Smooth muscle cell (in vitro differentiated cells): ENCODE results near the gene TYRP1. TPM values are rescaled to one million over a fixed set of nuclear protein-coding genes. Genes with fewer than 3 reads are reported as not detected.

ENCODE experiments used
- DNase-seq: peaks from one replicate; lab custom pipeline; 2025; ENCODE audit not compliant: unreplicated experiment; lab: John Stamatoyannopoulos, UW
- H2AFZ ChIP-seq: fragments of 200-600 bp; sonication (generic); 2 replicates; pipeline ENCODE4 v1.6.0; 2016; ENCODE audit warnings: antibody characterized with exemption, low read depth, mild to moderate bottlenecking
- H3F3A ChIP-seq: fragments of 200-600 bp; sonication (generic); 2 replicates; pipeline ENCODE4 v1.6.0; 2017; ENCODE audit warnings: antibody characterized with exemption, low read depth
- H3K27ac ChIP-seq: fragments of 200-600 bp; sonication (generic); 2 replicates; pipeline ENCODE4 v1.5.1; 2016; ENCODE audit warnings: low read depth, mild to moderate bottlenecking
- H3K27me3 ChIP-seq: fragments of 200-600 bp; sonication (generic); 2 replicates; pipeline ENCODE4 v1.6.1; 2016; ENCODE audit warnings: low read depth, mild to moderate bottlenecking
- H3K36me3 ChIP-seq: fragments of 200-600 bp; sonication (generic); 2 replicates; pipeline ENCODE4 v1.5.1; 2016; ENCODE audit warnings: low read depth
- H3K4me1 ChIP-seq: fragments of 200-600 bp; sonication (generic); 2 replicates; pipeline ENCODE4 v1.5.1; 2016; ENCODE audit warnings: low read depth
- H3K4me2 ChIP-seq: fragments of 200-600 bp; sonication (generic); 2 replicates; pipeline ENCODE4 v1.6.0; 2016; ENCODE audit warnings: mild to moderate bottlenecking
- H3K4me3 ChIP-seq: fragments of 200-600 bp; sonication (generic); 2 replicates; pipeline ENCODE4 v1.5.1; 2016; ENCODE audit warnings: mild to moderate bottlenecking
- H3K79me2 ChIP-seq: fragments of 200-600 bp; sonication (generic); 2 replicates; pipeline ENCODE4 v1.6.0; 2016; ENCODE audit warnings: low read depth, mild to moderate bottlenecking
- H3K9ac ChIP-seq: fragments of 200-600 bp; sonication (generic); 2 replicates; pipeline ENCODE4 v1.6.0; 2016; ENCODE audit warnings: low read depth
- H3K9me3 ChIP-seq: fragments of 200-600 bp; sonication (generic); replicated peaks from 2 replicates; pipeline ENCODE4 v1.5.1; 2016; ENCODE audit warnings: low read depth
- H4K20me1 ChIP-seq: fragments of 200-600 bp; sonication (generic); 2 replicates; pipeline ENCODE4 v1.6.0; 2016; ENCODE audit warnings: low read depth
- CTCF ChIP-seq: fragments of 200-600 bp; sonication (generic); IDR thresholded peaks from 2 replicates; pipeline ENCODE4 v1.5.1; 2017; ENCODE audit warnings: borderline replicate concordance, mild to moderate bottlenecking, antibody characterized with exemption; ENCODE audit not compliant: insufficient read depth, poor library complexity, severe bottlenecking
- WGBS: methylation state at CpG from one replicate; pipeline ENCODE4 v1.1.7; 2016; ENCODE audit warnings: low lambda C conversion rate; 5-methylcytosine and 5-hydroxymethylcytosine counted together
- polyA plus RNA-seq: library from polyadenylated mRNA; unstranded; fragments of >200 nt; fragmentation: Nextera tagmentation; extraction: Ambion mirVana; gene quantifications from 2 replicates; pipeline ENCODE4 v1.2.1, GENCODE V29; 2016
- total RNA-seq: library from RNA; depleted of rRNA; stranded (reverse); fragments of >200 nt; gene quantifications from 2 replicates; pipeline ENCODE4 v1.2.3, GENCODE V29; 2014

The TYRP1 gene
- total and polyA plus RNA-seq, 2 experiments from 2014 or later: 0.41 to 0.76 TPM

- H3K27ac ChIP-seq: peak overlapping the region; percentile 2
- 0% methylated on average over 1 of the region's 1 CpG for WGBS
- H3K4me1 ChIP-seq: no peaks in the 10 kb centered on the region
- H3K36me3 ChIP-seq: no peaks in the 10 kb centered on the region
- H3K4me3 ChIP-seq: no peak overlapping the region
- no peak overlapping the region for H3K9ac ChIP-seq
- no peaks in the 10 kb centered on the region for H3K79me2 ChIP-seq
- no peak overlapping the region for H3K4me2 ChIP-seq
- H2AFZ ChIP-seq: peak overlapping the region; percentile 64
- H3F3A ChIP-seq: no peaks in the 10 kb centered on the region
- no peak for DNase-seq
- no peaks in the 10 kb centered on the region for H3K27me3 ChIP-seq
- TF ChIP-seq CTCF: no peak
- no peaks in the 10 kb centered on the region for H4K20me1 ChIP-seq
- H3K9me3 ChIP-seq: no peaks in the 10 kb centered on the region
These were observed 44.7 kb downstream of the TYRP1 start for GRCh38 chr9:12737871-12738270.

DNA sequence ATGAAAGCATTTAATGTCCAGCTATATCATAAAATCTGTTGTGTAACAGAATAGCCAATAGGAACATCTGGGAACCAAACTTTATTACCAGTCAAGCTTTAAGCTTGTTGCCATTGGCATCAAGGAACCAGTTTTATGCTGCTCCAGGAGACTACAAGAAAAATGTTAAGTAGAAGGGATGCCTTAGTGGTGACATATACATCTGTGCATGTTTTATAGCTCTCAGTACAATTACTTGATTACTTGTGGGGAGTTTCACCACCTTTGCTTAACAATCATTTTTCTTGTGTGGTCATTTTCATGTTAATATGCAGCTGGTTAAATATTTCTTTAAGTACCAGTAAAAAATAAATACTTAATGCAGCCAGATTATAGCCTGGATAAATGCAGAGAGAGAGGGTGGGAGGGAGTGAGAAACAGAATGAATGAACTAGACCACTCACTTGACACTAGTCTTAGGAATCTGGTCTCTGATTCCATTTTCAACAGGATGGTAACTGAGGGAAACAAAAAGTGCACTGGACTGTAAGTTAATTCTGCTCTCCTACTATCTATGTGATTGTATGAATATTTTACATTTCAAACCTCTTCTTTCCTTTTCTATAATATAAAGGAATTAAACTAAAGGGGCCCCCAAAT, 45.9 kb downstream of the TYRP1 start:
- Histone ChIP-seq H3F3A (no peaks in the 10 kb centered on the region), H3K9me3 (no peaks in the 10 kb centered on the region), H2AFZ (no peak overlapping the region), H3K27ac (peak overlapping the region; percentile 83), H3K9ac (peak overlapping the region; percentile 41), H3K4me3 (no peak overlapping the region), H3K27me3 (no peaks in the 10 kb centered on the region), H3K4me1 (no peaks in the 10 kb centered on the region), H3K79me2 (no peaks in the 10 kb centered on the region), H3K36me3 (no peaks in the 10 kb centered on the region), H4K20me1 (no peaks in the 10 kb centered on the region), H3K4me2 (no peak overlapping the region)
- no peak for DNase-seq
- TF ChIP-seq CTCF: no peak

DNA sequence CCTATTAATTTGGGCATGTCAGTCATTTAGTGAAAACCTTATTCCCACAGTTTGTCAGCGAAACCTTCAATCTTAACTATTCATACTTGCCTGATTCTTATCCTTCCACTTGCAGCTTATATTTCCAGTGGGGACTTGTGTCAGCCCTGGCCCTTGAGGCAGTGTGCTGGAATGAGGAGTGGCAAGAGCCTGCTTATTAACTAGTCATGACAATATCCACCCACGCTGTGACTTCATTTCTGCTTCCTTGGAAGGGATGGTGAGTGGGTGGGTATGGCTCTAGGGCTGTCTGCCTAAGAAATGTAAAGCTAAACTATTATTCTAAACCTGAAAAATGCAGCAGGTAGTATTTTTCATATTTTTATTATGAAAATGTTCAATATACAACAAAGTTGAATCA, 47.7 kb downstream of the TYRP1 start:
- WGBS: 32% methylated on average over 2 of the region's 2 CpGs

More for the DNA sequence above, 47.7 kb downstream of the TYRP1 start:
- Histone ChIP-seq H3K4me1 (no peaks in the 10 kb centered on the region), H3K9me3 (no peaks in the 10 kb centered on the region), H3K27me3 (no peaks in the 10 kb centered on the region), H3K27ac (peak overlapping the region; percentile 83), H4K20me1 (no peaks in the 10 kb centered on the region), H3K36me3 (no peaks in the 10 kb centered on the region), H3K9ac (peak overlapping the region; percentile 59), H3K4me2 (no peak overlapping the region), H3K79me2 (no peaks in the 10 kb centered on the region), H3K4me3 (no peak overlapping the region), H3F3A (no peaks in the 10 kb centered on the region), H2AFZ (no peak overlapping the region)
- no peak for TF ChIP-seq CTCF
- DNase-seq: no peak
